Suprapubic skin (tissue), 4 donors: ENCODE data around the gene WDR7. TPM values are rescaled to one million over a fixed set of nuclear protein-coding genes. Genes with fewer than 3 reads are reported as not detected.

Experiments
- DNase-seq, 2 donors: peaks; one replicate each; pipeline ENCODE4 v3.0.0-alpha.2; 2019; ENCODE audit warnings: low spot score in 2 of 2
- H3K27ac ChIP-seq: fragments of 200-600 bp; sonication (generic); one replicate; pipeline ENCODE4 v1.5.1; 2019
- H3K27me3 ChIP-seq: fragments of 200-600 bp; sonication (generic); one replicate; pipeline ENCODE4 v1.5.1; 2019
- H3K36me3 ChIP-seq: fragments of 200-600 bp; sonication (generic); one replicate; pipeline ENCODE4 v1.5.1; 2019
- H3K4me1 ChIP-seq: fragments of 200-600 bp; sonication (generic); one replicate; pipeline ENCODE4 v1.5.1; 2019
- H3K4me3 ChIP-seq: fragments of 200-600 bp; sonication (generic); one replicate; pipeline ENCODE4 v1.5.1; 2019; ENCODE audit warnings: mild to moderate bottlenecking
- H3K9me3 ChIP-seq: fragments of 200-600 bp; sonication (generic); one replicate; pipeline ENCODE4 v1.5.1; 2019
- CTCF ChIP-seq, 2 donors: fragments of 200-600 bp in 1 of 2; fragments of 450-650 bp in 1 of 2; sonication (generic) in 1 of 2; IDR thresholded peaks; one replicate each; pipeline ENCODE4 v1.5.1; 2016 to 2019; ENCODE audit warnings: antibody characterized with exemption in 2 of 2, mild to moderate bottlenecking in 1 of 2, moderate library complexity in 1 of 2
- EP300 ChIP-seq: sonication (generic); formaldehyde crosslinking; IDR thresholded peaks from one replicate; pipeline ENCODE4 v1.6.1; 2017; ENCODE audit warnings: antibody characterized with exemption
- POLR2A ChIP-seq, 2 donors: fragments of 450-650 bp; IDR thresholded peaks; one replicate each; pipeline ENCODE4 v1.6.1; 2017; ENCODE audit warnings: antibody characterized with exemption in 2 of 2, mild to moderate bottlenecking in 2 of 2, moderate library complexity in 2 of 2
- POLR2AphosphoS5 ChIP-seq, 3 donors: sonication (generic); formaldehyde crosslinking; IDR thresholded peaks; one replicate each; pipeline ENCODE4 v1.6.1; 2017; ENCODE audit warnings: antibody characterized with exemption in 3 of 3
- WGBS: methylation state at CpG from one replicate; pipeline ENCODE4 v1.1.5; 2018; 5-methylcytosine and 5-hydroxymethylcytosine counted together
- total RNA-seq, 4 donors: library from RNA; depleted of rRNA; stranded (reverse); fragments of >200 nt; gene quantifications; one replicate each; pipeline ENCODE4 v1.1.0, GENCODE V29; 2016

The WDR7 gene
- total RNA-seq, 4 donors from 2014 or later, result 14.4 to 29.2 (median 20.2) TPM

- H3K27ac ChIP-seq, result no peak overlapping the region
- peaks cover 3% of the 10 kb centered on the region for H3K27me3 ChIP-seq
- no peaks in the 10 kb centered on the region for H3K4me1 ChIP-seq
- no peaks in the 10 kb centered on the region for H3K36me3 ChIP-seq
- H3K4me3 ChIP-seq, result no peak overlapping the region
- TF ChIP-seq POLR2A (IDR thresholded peaks at IDR 0.05) (no peak), EP300 (no peak), CTCF (IDR thresholded peaks at IDR 0.05) (no peak), POLR2AphosphoS5 (IDR thresholded peaks at IDR 0.05) (no peak)
- no CpG with 5 or more reads among the region's 5 CpGs for WGBS
- no peaks in the 10 kb centered on the region for H3K9me3 ChIP-seq
- no peak for DNase-seq
These were observed 408.2 kb downstream of the WDR7 start for GRCh38 chr18:57059366-57059765.

GRCh38 chr18:57060814-57061213 lies 409.7 kb downstream of the WDR7 start:
- no peak for DNase-seq
- Histone ChIP-seq H3K27ac (no peak overlapping the region), H3K36me3 (no peaks in the 10 kb centered on the region), H3K4me3 (no peak overlapping the region), H3K9me3 (no peaks in the 10 kb centered on the region), H3K4me1 (no peaks in the 10 kb centered on the region), H3K27me3 (peaks cover 3% of the 10 kb centered on the region)
- no peak for TF ChIP-seq CTCF (IDR thresholded peaks at IDR 0.05)
- no peak for TF ChIP-seq EP300
- no peak for TF ChIP-seq POLR2AphosphoS5 (IDR thresholded peaks at IDR 0.05)
- TF ChIP-seq POLR2A (IDR thresholded peaks at IDR 0.05), result no peak
- WGBS, result 81% methylated on average over 8 of the region's 8 CpGs

GRCh38 chr18:57062178-57062577 lies 411.0 kb downstream of the WDR7 start:
- peaks cover 3% of the 10 kb centered on the region for H3K27me3 ChIP-seq
- H3K9me3 ChIP-seq, result no peaks in the 10 kb centered on the region
- H3K4me1 ChIP-seq, result no peaks in the 10 kb centered on the region
- no peak overlapping the region for H3K4me3 ChIP-seq
- WGBS, result 82% methylated on average over 4 of the region's 4 CpGs
- H3K27ac ChIP-seq, result no peak overlapping the region
- H3K36me3 ChIP-seq, result no peaks in the 10 kb centered on the region
- TF ChIP-seq CTCF (IDR thresholded peaks at IDR 0.05) (no peak), EP300 (no peak), POLR2AphosphoS5 (IDR thresholded peaks at IDR 0.05) (no peak), POLR2A (IDR thresholded peaks at IDR 0.05) (no peak)
- no peak for DNase-seq

- no peaks in the 10 kb centered on the region for H3K9me3 ChIP-seq
- no peaks in the 10 kb centered on the region for H3K4me1 ChIP-seq
- TF ChIP-seq POLR2AphosphoS5 (IDR thresholded peaks at IDR 0.05) (no peak), CTCF (IDR thresholded peaks at IDR 0.05) (no peak), EP300 (no peak)
- H3K4me3 ChIP-seq, result no peak overlapping the region
- no peak for DNase-seq
- peaks cover 3% of the 10 kb centered on the region for H3K27me3 ChIP-seq
- 20% methylated on average over 11 of the region's 11 CpGs for WGBS
- H3K36me3 ChIP-seq, result no peaks in the 10 kb centered on the region
- H3K27ac ChIP-seq, result no peak overlapping the region
These were observed 411.7 kb downstream of the WDR7 start for GRCh38 chr18:57062844-57063243.

- H3K27ac ChIP-seq, result no peak overlapping the region
- TF ChIP-seq CTCF (IDR thresholded peaks at IDR 0.05), result no peak
- no peak for TF ChIP-seq POLR2A (IDR thresholded peaks at IDR 0.05)
- TF ChIP-seq EP300, result no peak
- no peak for TF ChIP-seq POLR2AphosphoS5 (IDR thresholded peaks at IDR 0.05)
- H3K9me3 ChIP-seq, result no peaks in the 10 kb centered on the region
- no peak overlapping the region for H3K4me3 ChIP-seq
- no peaks in the 10 kb centered on the region for H3K4me1 ChIP-seq
- WGBS, result 57% methylated on average over 3 of the region's 3 CpGs
- H3K36me3 ChIP-seq, result no peaks in the 10 kb centered on the region
- DNase-seq, result no peak
- H3K27me3 ChIP-seq, result no peaks in the 10 kb centered on the region
These were observed 412.5 kb downstream of the WDR7 start for GRCh38 chr18:57063601-57064103.
